ENCODE results near the gene LITAF.

Gene LITAF

DNA sequence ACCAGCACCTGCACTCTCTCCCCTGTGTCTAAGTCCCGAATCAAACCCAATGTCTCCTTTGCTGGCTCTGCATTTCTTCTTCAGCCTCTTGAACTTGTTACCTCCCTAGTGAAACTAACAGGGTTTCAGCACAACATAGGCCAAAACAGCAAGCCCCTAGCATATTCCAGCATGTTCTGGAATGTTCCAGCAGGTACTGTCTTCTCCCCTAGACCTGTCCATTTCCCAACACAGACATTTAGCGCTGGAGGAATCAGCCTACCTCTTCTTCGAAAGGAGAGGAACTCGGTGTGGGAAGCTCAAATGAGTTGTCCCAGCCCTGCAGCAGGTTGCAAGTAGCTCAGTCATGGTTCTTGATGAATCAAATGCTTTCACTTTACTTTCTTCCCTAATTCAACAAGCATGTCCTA, 47.1 kb downstream of the LITAF start:
- TF ChIP-seq, protein P1, sequence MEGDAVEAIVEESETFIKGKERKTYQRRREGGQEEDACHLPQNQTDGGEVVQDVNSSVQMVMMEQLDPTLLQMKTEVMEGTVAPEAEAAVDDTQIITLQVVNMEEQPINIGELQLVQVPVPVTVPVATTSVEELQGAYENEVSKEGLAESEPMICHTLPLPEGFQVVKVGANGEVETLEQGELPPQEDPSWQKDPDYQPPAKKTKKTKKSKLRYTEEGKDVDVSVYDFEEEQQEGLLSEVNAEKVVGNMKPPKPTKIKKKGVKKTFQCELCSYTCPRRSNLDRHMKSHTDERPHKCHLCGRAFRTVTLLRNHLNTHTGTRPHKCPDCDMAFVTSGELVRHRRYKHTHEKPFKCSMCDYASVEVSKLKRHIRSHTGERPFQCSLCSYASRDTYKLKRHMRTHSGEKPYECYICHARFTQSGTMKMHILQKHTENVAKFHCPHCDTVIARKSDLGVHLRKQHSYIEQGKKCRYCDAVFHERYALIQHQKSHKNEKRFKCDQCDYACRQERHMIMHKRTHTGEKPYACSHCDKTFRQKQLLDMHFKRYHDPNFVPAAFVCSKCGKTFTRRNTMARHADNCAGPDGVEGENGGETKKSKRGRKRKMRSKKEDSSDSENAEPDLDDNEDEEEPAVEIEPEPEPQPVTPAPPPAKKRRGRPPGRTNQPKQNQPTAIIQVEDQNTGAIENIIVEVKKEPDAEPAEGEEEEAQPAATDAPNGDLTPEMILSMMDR (conservative IDR thresholded peaks at IDR 0.05; ENCODE audit: low read depth), result no peak
- POLR2A ChIA-PET (ENCODE audit: low non-redundant PET), result no interaction called here
- H3K27ac ChIP-seq, result no peak overlapping the region
- no peak for DNase-seq (ENCODE audit: low spot score)
- CTCF ChIA-PET, result interaction anchor here (0.6 to 1.0 kb wide), 2 partner anchors 144 to 209 kb away, joined by 3 read pairs; no protein-coding TSS in a partner anchor

DNA sequence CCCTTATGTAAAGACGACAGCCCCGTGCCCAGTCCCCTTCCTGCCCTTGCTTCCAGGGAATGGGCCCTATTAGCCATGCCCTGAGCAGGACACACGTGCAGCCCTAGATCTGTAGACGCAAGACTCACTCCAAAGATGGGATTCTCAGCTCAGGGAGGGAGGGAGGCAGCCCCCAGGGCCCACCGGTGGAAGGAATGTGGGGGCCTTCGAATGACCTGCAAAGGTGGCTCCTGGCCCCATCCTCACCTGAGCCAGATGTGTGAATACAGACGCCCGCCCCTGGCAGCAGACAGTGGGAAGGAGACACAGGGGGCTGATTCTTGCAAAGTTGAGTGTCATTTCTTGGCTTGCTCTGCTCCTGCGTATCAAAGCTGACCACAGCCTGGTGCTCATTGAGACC, 47.8 kb downstream of the LITAF start:
- TF ChIP-seq, protein P1 (conservative IDR thresholded peaks at IDR 0.05; ENCODE audit: low read depth), result no peak
- no peak overlapping the region for H3K27ac ChIP-seq
- POLR2A ChIA-PET (ENCODE audit: low non-redundant PET), result no interaction called here
- CTCF ChIA-PET, result no interaction called here
- no peak for DNase-seq (ENCODE audit: low spot score)

DNA sequence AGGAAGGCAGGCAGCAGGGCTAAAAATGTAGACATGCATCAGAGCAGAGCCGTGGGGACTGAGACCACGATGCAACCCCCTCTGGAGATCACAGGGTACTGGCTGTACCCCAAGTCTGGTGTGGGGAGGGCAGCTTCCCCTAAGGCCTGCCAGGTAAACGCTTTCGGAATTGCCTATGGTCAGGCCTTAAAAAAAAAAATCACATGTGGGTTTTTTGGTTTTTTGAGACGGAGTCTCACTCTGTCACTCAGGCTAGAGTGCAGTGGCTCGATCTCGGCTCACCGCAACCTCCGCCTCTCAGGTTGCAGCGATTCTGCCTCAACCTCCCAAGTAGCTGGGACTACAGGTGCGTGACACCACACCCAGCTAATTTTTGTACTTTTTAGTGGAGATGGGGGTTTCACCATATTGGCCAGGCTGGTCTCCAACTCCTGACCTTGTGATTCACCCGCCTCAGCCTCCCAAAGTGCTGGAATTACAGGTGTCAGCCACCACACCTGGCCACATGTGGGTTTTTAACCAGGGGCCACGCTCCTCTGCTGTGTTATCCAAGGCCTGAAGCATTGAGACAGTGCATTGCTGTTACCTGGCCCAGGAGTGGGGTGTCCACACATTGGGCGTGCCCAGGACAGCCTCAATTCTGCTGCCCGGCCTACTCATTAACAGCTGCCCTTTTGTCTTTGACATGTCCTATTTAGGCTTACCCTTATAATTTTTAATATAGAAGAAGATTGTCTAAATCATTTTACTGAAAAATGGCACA, 50.4 kb downstream of the LITAF start:
- DNase-seq (ENCODE audit: low spot score), result no peak
- CTCF ChIA-PET, result interaction anchor here (0.6 to 1.1 kb wide), 4 partner anchors 81 to 260 kb away, joined by 4 to 7 read pairs (median 4); partner anchors contain the start of gene ZC3H7A
- TF ChIP-seq, protein P1 (conservative IDR thresholded peaks at IDR 0.05; ENCODE audit: low read depth), result no peak
- peak overlapping the region; percentile 54 for H3K27ac ChIP-seq
- POLR2A ChIA-PET (ENCODE audit: low non-redundant PET), result no interaction called here

DNA sequence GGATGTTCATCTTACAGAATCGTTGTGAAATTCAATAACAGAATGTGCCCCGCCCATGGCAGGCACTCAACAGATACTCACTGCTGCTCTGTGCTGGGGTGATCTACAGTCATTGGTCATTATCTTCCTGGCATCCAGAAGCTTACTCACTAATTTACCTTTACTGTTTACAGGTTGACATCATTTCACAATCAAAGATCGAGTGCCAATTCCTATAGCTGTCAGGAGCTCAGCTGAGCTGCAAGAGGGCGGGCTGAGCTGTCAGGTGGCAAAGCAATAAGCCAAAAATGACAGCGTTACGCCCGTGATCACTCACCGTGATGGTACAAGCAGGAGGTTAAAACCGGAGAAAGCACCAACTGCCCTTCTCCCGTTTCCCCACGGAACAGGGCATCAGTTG, 51.2 kb downstream of the LITAF start:
- peak overlapping the region; percentile 54 for H3K27ac ChIP-seq
- DNase-seq (ENCODE audit: low spot score), result peak; percentile 87
- TF ChIP-seq, protein P1 (conservative IDR thresholded peaks at IDR 0.05; ENCODE audit: low read depth), result no peak
- ChIA-PET CTCF (no interaction called here), POLR2A (ENCODE audit: low non-redundant PET) (interaction anchor here (0.5 to 0.6 kb wide), 2 partner anchors 11 to 94 kb away, joined by 3 to 5 read pairs; no protein-coding TSS in a partner anchor)

DNA sequence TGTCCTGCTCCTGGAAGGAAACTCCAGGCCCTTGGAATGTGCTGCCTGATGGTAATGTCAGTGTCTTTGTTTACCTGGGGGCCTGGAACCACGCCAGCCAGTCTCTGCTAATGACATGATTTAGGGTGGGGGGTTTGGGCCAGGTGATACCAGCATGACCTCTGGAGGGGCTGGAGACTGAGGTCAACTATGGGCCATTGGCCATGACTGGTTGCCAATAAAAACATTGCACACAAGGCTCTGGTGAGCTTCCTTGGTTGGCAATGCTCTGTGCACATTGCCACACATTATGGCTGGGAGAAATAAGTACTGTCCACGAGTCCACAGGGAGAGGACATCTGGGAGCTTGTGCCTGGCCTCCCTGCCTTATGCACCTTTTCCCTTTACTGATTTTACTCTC, 52.5 kb downstream of the LITAF start:
- TF ChIP-seq, protein P1 (conservative IDR thresholded peaks at IDR 0.05; ENCODE audit: low read depth), result no peak
- ChIA-PET POLR2A (ENCODE audit: low non-redundant PET) (interaction anchor here (0.7 kb wide), 1 partner anchor 61 kb away, joined by 3 read pairs; no protein-coding TSS in a partner anchor), CTCF (interaction anchor here (0.9 to 1.2 kb wide), 2 partner anchors 126 to 138 kb away, joined by 3 to 4 read pairs; no protein-coding TSS in a partner anchor)
- DNase-seq (ENCODE audit: low spot score), result no peak
- H3K27ac ChIP-seq, result peak overlapping the region; percentile 54; the same call in 1 of the 2 replicates

DNA sequence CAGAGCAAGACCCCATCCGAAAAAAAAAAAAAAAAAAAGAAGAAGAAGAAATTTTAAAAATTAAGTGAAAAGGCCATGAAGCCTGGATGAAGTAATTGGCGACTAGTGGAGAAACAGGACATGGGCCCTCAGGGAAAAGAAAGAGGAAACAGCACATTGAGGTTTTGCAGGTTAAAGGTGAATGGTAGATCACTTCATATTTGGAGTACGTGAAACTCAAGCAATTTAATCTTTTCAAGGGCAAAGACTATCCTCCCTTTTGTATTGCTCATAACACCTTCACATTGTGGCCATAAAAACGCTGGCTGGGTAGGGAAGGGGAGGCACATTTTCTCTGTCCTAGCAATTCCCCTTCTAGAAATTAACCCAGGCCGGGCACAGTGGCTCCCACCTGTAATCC, 53.1 kb downstream of the LITAF start:
- H3K27ac ChIP-seq, result peak overlapping the region; percentile 54; the same call in 1 of the 2 replicates
- TF ChIP-seq, protein P1 (conservative IDR thresholded peaks at IDR 0.05; ENCODE audit: low read depth), result no peak
- CTCF ChIA-PET, result no interaction called here
- DNase-seq (ENCODE audit: low spot score), result no peak
- POLR2A ChIA-PET (ENCODE audit: low non-redundant PET), result interaction anchor here (0.7 kb wide), 1 partner anchor 61 kb away, joined by 3 read pairs; no protein-coding TSS in a partner anchor
